GM23248 (cell line): ENCODE data around the gene OSBPL5.

Experiments
- EZH2 ChIP-seq: fragments of 200-600 bp; sonication (generic); IDR thresholded peaks from 2 replicates; pipeline ENCODE4 v1.6.1; 2018; ENCODE audit warnings: antibody characterized with exemption, mild to moderate bottlenecking; ENCODE audit not compliant: insufficient read depth, poor library complexity, severe bottlenecking
- EZH2phosphoT487 ChIP-seq: fragments of 200-600 bp; sonication (generic); IDR thresholded peaks from 2 replicates; pipeline ENCODE4 v1.6.1; 2018; ENCODE audit warnings: antibody characterized with exemption, moderate library complexity, mild to moderate bottlenecking, low read depth; ENCODE audit not compliant: insufficient read depth

DNA sequence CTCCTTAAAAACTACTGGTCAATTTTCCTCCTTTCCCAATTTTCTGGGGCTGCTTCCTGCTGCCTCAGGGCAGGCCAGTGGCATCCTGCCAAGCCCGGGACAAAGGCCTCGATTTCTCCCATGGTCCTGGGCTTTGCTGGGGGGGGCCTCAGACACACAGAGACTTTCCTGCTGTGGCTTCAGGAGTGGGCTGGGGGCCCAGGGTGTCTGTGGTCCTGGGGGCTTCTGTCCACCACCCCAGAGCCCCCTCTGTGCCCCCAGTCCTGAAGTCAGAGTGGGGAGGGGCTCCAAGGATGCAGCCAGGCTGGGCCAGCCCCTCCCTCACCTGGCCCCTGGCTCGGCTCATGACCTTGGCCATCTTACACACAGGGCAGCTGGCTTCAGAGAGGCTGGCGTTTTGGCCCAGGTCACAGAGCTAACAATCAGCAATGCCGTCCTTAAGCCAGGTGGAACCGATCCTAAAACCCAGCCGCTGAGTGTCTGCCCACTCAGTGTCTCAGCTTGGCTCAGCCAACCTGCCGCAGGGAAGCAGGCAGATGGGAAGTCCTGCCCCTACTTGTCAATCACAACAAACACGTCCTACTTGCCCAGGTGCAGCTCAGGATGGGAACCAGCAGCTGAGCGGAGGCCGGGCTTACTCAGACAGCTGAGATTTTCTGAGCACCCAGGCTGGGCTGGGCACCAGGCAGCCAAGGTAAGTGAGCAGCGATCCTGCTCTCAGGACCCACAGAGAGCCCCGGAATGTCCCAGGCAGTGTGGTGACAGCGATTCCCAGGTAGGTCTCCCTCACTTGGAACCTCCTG is 34.6 kb downstream of the OSBPL5 start:
- TF ChIP-seq EZH2 = no peak
- TF ChIP-seq EZH2phosphoT487 = no peak
